AG04449 (cell line): ENCODE results near the gene DDX31.

Source experiments
- CTCF ChIA-PET: fragments of 350-600 bp; formaldehyde crosslinking; extraction: SDS; loops from one replicate; lab custom pipeline; 2021; ENCODE audit warnings: antibody characterized with exemption; lab: Yijun Ruan, JAX
- POLR2A ChIA-PET: fragments of 400-600, 350-600 bp; formaldehyde crosslinking; extraction: SDS; loops from one replicate; lab custom pipeline; 2020; ENCODE audit warnings: antibody characterized with exemption, inconsistent platforms; lab: Yijun Ruan, JAX
- DNase-seq: peaks from one replicate; pipeline ENCODE4 v3.0.0-alpha.2; 2010; ENCODE audit warnings: low read depth, low spot score
- H3K4me3 ChIP-seq: 2 replicates; pipeline ENCODE4 v1.5.1; 2011; ENCODE audit warnings: low read depth, mild to moderate bottlenecking, control low read depth, low read length
- TF ChIP-seq, protein P1 (sequence below): IDR thresholded peaks from one replicate; pipeline ENCODE4 v1.5.1; 2011; ENCODE audit warnings: mild to moderate bottlenecking, moderate library complexity, low read length, control low read depth, inconsistent platforms; ENCODE audit not compliant: insufficient read depth; ENCODE audit errors: missing control alignments

Gene DDX31

DNA sequence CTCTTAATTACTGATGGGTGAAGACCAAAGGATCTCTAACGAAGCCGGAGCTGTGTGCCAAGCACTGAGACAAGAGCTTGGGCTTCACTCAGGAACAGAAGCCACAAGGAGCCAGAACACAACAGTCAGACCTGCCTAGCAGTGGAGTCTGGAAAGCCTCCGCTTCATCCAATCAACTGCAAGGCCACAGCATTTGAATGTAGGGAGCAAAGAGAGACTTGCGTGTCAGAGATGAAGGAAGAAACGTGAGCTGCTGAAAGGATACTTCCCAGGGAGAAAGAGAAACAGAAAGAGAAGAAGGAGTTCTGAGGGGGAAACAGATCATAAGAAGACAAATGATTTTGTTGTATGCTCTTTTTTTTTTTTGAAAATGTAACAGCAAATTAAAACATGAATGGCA lies 43.5 kb downstream of the DDX31 start:
- TF ChIP-seq, protein P1, sequence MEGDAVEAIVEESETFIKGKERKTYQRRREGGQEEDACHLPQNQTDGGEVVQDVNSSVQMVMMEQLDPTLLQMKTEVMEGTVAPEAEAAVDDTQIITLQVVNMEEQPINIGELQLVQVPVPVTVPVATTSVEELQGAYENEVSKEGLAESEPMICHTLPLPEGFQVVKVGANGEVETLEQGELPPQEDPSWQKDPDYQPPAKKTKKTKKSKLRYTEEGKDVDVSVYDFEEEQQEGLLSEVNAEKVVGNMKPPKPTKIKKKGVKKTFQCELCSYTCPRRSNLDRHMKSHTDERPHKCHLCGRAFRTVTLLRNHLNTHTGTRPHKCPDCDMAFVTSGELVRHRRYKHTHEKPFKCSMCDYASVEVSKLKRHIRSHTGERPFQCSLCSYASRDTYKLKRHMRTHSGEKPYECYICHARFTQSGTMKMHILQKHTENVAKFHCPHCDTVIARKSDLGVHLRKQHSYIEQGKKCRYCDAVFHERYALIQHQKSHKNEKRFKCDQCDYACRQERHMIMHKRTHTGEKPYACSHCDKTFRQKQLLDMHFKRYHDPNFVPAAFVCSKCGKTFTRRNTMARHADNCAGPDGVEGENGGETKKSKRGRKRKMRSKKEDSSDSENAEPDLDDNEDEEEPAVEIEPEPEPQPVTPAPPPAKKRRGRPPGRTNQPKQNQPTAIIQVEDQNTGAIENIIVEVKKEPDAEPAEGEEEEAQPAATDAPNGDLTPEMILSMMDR: no peak
- DNase-seq: no peak
- POLR2A ChIA-PET: no interaction called here
- H3K4me3 ChIP-seq: no peak overlapping the region
- CTCF ChIA-PET: no interaction called here

- ChIA-PET POLR2A (interaction anchor here (0.6 kb wide), 1 partner anchor 268 kb away, joined by 3 read pairs; no protein-coding TSS in a partner anchor), CTCF (no interaction called here)
- TF ChIP-seq, protein P1: no peak
- no peak overlapping the region for H3K4me3 ChIP-seq
- DNase-seq: no peak
Measured at GRCh38 chr9:132622159-132622558, 47.6 kb downstream of the DDX31 start.

- POLR2A ChIA-PET: no interaction called here
- H3K4me3 ChIP-seq: no peak overlapping the region
- TF ChIP-seq, protein P1: no peak
- no peak for DNase-seq
- CTCF ChIA-PET: no interaction called here
Measured at GRCh38 chr9:132616725-132617124, 53.1 kb downstream of the DDX31 start.

GRCh38 chr9:132615774-132616173 lies 54.0 kb downstream of the DDX31 start:
- H3K4me3 ChIP-seq: no peak overlapping the region
- DNase-seq: no peak
- POLR2A ChIA-PET: no interaction called here
- CTCF ChIA-PET: interaction anchor here (1.5 kb wide), 1 partner anchor 36 kb away, joined by 5 read pairs; no protein-coding TSS in a partner anchor
- TF ChIP-seq, protein P1: no peak

DNA sequence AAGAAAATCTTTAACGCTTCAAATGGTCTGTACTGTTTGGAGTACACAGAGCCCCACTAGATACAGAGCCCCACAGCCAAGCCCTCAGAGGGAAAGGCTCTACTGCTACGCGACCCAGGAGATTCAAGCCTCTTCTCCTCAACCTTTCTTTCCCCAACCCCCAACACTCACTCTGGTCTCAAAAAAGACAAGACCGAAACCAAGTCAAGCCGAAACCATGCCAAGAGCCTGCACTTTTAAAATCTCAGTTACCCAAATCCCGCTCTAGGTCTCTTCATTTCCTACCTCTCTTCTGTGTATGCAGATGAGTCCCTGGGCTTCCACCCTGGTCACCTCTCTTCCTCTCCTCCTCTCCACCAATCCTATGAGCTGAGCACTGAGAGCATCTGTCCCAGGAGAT lies 55.5 kb downstream of the DDX31 start:
- POLR2A ChIA-PET: no interaction called here
- DNase-seq: no peak
- CTCF ChIA-PET: no interaction called here
- H3K4me3 ChIP-seq: no peak overlapping the region
- TF ChIP-seq, protein P1: no peak

- ChIA-PET POLR2A (no interaction called here), CTCF (interaction anchor here (3.1 kb wide), 1 partner anchor 39 kb away, joined by 6 read pairs; no protein-coding TSS in a partner anchor)
- H3K4me3 ChIP-seq: no peak overlapping the region
- TF ChIP-seq, protein P1: no peak
- no peak for DNase-seq
Measured at GRCh38 chr9:132610661-132611060, 59.1 kb downstream of the DDX31 start.
